GM12878 (cell line): ENCODE data around the gene MAK. TPM values are rescaled to one million over a fixed set of nuclear protein-coding genes. Genes with fewer than 3 reads are reported as not detected.

Experiments
- ATAC-seq: fragments of 200-7000 bp; cut with Tn5 transposase; 3 replicates; pipeline ENCODE4 v1.9.1; 2020; ENCODE audit warnings: mild to moderate bottlenecking, moderate library complexity
- BruUV-seq: library from RNA; stranded (reverse); fragments of 400-500 nt; replicated peaks from 2 replicates; lab custom pipeline; 2021; lab: Mats Ljungman, UMichigan
- CTCF ChIA-PET: fragments of 300-600 bp; sonication (Branson Sonifier 250); formaldehyde crosslinking; extraction: SDS; loops from one replicate; lab custom pipeline; 2021; ENCODE audit warnings: inconsistent platforms; lab: Yijun Ruan, JAX
- POLR2A ChIA-PET: fragments of 350-600 bp; formaldehyde crosslinking; extraction: SDS; loops from one replicate; lab custom pipeline; 2021; ENCODE audit warnings: inconsistent platforms; lab: Charles Lee
- RAD21 ChIA-PET: fragments of 300-600 bp; sonication (Branson Sonifier 250); formaldehyde crosslinking; loops from one replicate; lab custom pipeline; 2023; ENCODE audit warnings: antibody characterized with exemption; ENCODE audit not compliant: unreplicated experiment; lab: Charles Lee
- SMC1A ChIA-PET: fragments of 300-600 bp; sonication (Branson Sonifier 250); formaldehyde crosslinking; loops from one replicate; lab custom pipeline; 2023; ENCODE audit not compliant: unreplicated experiment, uncharacterized antibody; lab: Charles Lee
- DNase-seq: peaks from one replicate; pipeline ENCODE4 v3.0.0-alpha.2; 2011; ENCODE audit warnings: low read depth, low spot score
- FAIRE-seq: peaks from 3 replicates; lab custom pipeline; 2011; peaks lifted over from hg19 to GRCh38; lab: Jason Lieb, UNC
- H2AFZ ChIP-seq: 2 replicates; pipeline ENCODE4 v1.6.0; 2011; ENCODE audit warnings: low read depth, low read length, control low read depth; ENCODE audit not compliant: control insufficient read depth
- H3K27ac ChIP-seq: 2 replicates; pipeline ENCODE4 v1.5.1; 2011; ENCODE audit warnings: control low read depth; ENCODE audit not compliant: control insufficient read depth, insufficient read depth
- H3K27me3 ChIP-seq, 2 experiments: replicated peaks in 1 of 2; 2 replicates each; pipeline versions ENCODE4 v1.6.0 to v1.6.1; 2011; ENCODE audit warnings: low read length in 1 of 2; ENCODE audit not compliant: control insufficient read depth in 2 of 2, insufficient read depth in 2 of 2
- H3K36me3 ChIP-seq, 2 experiments: 2 replicates each; pipeline ENCODE4 v1.5.1; 2011; ENCODE audit warnings: low read length in 1 of 2; ENCODE audit not compliant: control insufficient read depth in 2 of 2, insufficient read depth in 2 of 2
- H3K4me1 ChIP-seq: 2 replicates; pipeline ENCODE4 v1.6.1; 2011; ENCODE audit warnings: mild to moderate bottlenecking, low read length, moderate library complexity, mixed read lengths; ENCODE audit not compliant: control insufficient read depth, insufficient read depth
- H3K4me2 ChIP-seq: 2 replicates; pipeline ENCODE4 v1.6.0; 2011; ENCODE audit warnings: control low read depth; ENCODE audit not compliant: control insufficient read depth, insufficient read depth
- H3K4me3 ChIP-seq: fragments of 200-600 bp; sonication (generic); 2 replicates; pipeline ENCODE4 v1.5.1; 2016
- H3K79me2 ChIP-seq: 2 replicates; pipeline ENCODE4 v1.6.0; 2011; ENCODE audit warnings: low read length; ENCODE audit not compliant: control insufficient read depth, insufficient read depth
- H3K9ac ChIP-seq: 2 replicates; pipeline ENCODE4 v1.8.0; 2011; ENCODE audit warnings: low read length, control low read depth, mixed read lengths; ENCODE audit not compliant: control insufficient read depth, insufficient read depth
- H3K9me3 ChIP-seq: replicated peaks from 3 replicates; pipeline ENCODE4 v1.5.1; 2011; ENCODE audit warnings: mild to moderate bottlenecking, low read length; ENCODE audit not compliant: control insufficient read depth, insufficient read depth
- H4K20me1 ChIP-seq: 2 replicates; pipeline ENCODE4 v1.6.0; 2011; ENCODE audit not compliant: control insufficient read depth, insufficient read depth
- ATF2 ChIP-seq: IDR thresholded peaks from 2 replicates; pipeline ENCODE4 v1.6.1; 2012; ENCODE audit warnings: low read length, inconsistent platforms
- ATF3 ChIP-seq: IDR thresholded peaks from 2 replicates; pipeline ENCODE4 v1.6.1; 2011; ENCODE audit warnings: low read depth, mild to moderate bottlenecking, low read length, moderate library complexity, borderline replicate concordance; ENCODE audit errors: extremely low read depth
- CBFB ChIP-seq: IDR thresholded peaks from 2 replicates; pipeline ENCODE4 v1.6.1; 2016; ENCODE audit warnings: antibody characterized with exemption, low read depth
- CREB1 ChIP-seq: IDR thresholded peaks from 2 replicates; pipeline ENCODE4 v1.6.1; 2012; ENCODE audit warnings: low read depth, mild to moderate bottlenecking, inconsistent platforms
- E2F4 ChIP-seq: IDR thresholded peaks from 2 replicates; pipeline ENCODE4 v1.6.1; 2012; ENCODE audit warnings: low read depth, low read length, improper control_type of control experiment
- HCFC1 ChIP-seq: fragments of 150-350 bp; IDR thresholded peaks from 2 replicates; pipeline ENCODE4 v1.6.1; 2014; ENCODE audit warnings: low read length
- HDGF ChIP-seq: fragments of 450-650 bp; IDR thresholded peaks from 2 replicates; pipeline ENCODE4 v1.6.1; 2016; ENCODE audit warnings: antibody characterized with exemption
- NFYB ChIP-seq: IDR thresholded peaks from 2 replicates; pipeline ENCODE4 v1.6.1; 2011; ENCODE audit warnings: low read depth, mild to moderate bottlenecking, low read length, improper control_type of control experiment, moderate library complexity; ENCODE audit not compliant: insufficient read depth
- RBBP5 ChIP-seq: fragments of 200-600 bp; sonication (generic); conservative IDR thresholded peaks from 2 replicates; pipeline ENCODE4 v1.6.1; 2016
- RUNX3 ChIP-seq: IDR thresholded peaks from 2 replicates; pipeline ENCODE4 v1.6.1; 2012; ENCODE audit warnings: low read length, inconsistent platforms
- SMC3 ChIP-seq: IDR thresholded peaks from 2 replicates; pipeline ENCODE4 v1.6.1; 2011; ENCODE audit warnings: low read length, improper control_type of control experiment, borderline replicate concordance
- ZNF384 ChIP-seq: IDR thresholded peaks from 2 replicates; pipeline ENCODE4 v1.6.1; 2012; ENCODE audit warnings: low read depth, mild to moderate bottlenecking, low read length, improper control_type of control experiment, borderline replicate concordance
- ZNF622 ChIP-seq: fragments of 450-650 bp; IDR thresholded peaks from 2 replicates; pipeline ENCODE4 v1.6.1; 2017; ENCODE audit warnings: mild to moderate bottlenecking, inconsistent platforms
- WGBS: methylation state at CpG from one replicate; pipeline ENCODE4 v1.1.6; 2016; ENCODE audit warnings: low lambda C conversion rate; ENCODE audit not compliant: insufficient replicate concordance, insufficient coverage; ENCODE audit errors: missing lambda C conversion rate; 5-methylcytosine and 5-hydroxymethylcytosine counted together
- in situ Hi-C: fragments of 300-500 bp; cut with MboI; formaldehyde crosslinking; loops from 9 replicates; pipeline ENCODE4 v1.14.3; 2018; ENCODE audit warnings: mixed read lengths
- intact Hi-C: fragments of 100-400 bp; cut with micrococcal nuclease; formaldehyde crosslinking; loops from one replicate; pipeline ENCODE4 v1.14.2; 2022; ENCODE audit not compliant: unreplicated experiment
- polyA plus RNA-seq, 11 experiments: library from polyadenylated mRNA; depleted of rRNA in 4 of 11; unstranded in 6 of 11; stranded (reverse) in 5 of 11; fragments of >200 nt; fragmentation: Nextera tagmentation in 4 of 11; fragmentation: Illumina TruSeq in 1 of 11; extraction: Ambion mirVana in 4 of 11; extraction: Trizol in 1 of 11; gene quantifications; 1 replicate in 1 of 11; 2 replicates in 10 of 11; pipeline versions ENCODE4 v1.2.1 to v1.2.3, GENCODE V29; 2011 to 2016; ENCODE audit warnings: inconsistent platforms in 2 of 11, missing spikeins in 2 of 11, low read depth in 1 of 11
- total RNA-seq, 4 experiments: library from RNA; depleted of rRNA in 3 of 4; stranded (reverse); fragments of >200 nt in 3 of 4; fragmentation: Illumina TruSeq in 1 of 4; extraction: Trizol in 1 of 4; gene quantifications; 2 replicates each; pipeline versions ENCODE4 v1.2.1 to v1.2.3, GENCODE V29; 2013 to 2021

Gene MAK
- total and polyA plus RNA-seq, 10 of the 15 experiments (the other 5 are each of a cell fraction or from before 2014, with no cell fraction given), result 0.01 to 0.90 (median 0.13) TPM; not detected in 1

- 96% methylated on average over 5 of the region's 5 CpGs for WGBS
- TF ChIP-seq NFYB (no peak), RUNX3 (no peak), CBFB (no peak), ATF3 (no peak), HCFC1 (no peak), ZNF622 (no peak), SMC3 (no peak), RBBP5 (no peak), HDGF (no peak), ZNF384 (no peak), ATF2 (no peak), CREB1 (no peak), E2F4 (no peak)
- ChIA-PET RAD21 (no interaction called here), POLR2A (no interaction called here), CTCF (no interaction called here), SMC1A (no interaction called here)
- Histone ChIP-seq H2AFZ (no peak overlapping the region), H3K9ac (no peak overlapping the region), H4K20me1 (no peaks in the 10 kb centered on the region), H3K27ac (no peak overlapping the region), H3K36me3 (no peaks in the 10 kb centered on the region; a peak in 1 of 4 replicates), H3K4me2 (no peak overlapping the region), H3K27me3 (no peaks in the 10 kb centered on the region), H3K4me3 (no peak overlapping the region), H3K4me1 (peaks cover 5% of the 10 kb centered on the region; the same call in 1 of the 2 replicates), H3K9me3 (no peaks in the 10 kb centered on the region; the same call in 2 of the 3 replicates), H3K79me2 (peaks cover 27% of the 10 kb centered on the region)
- FAIRE-seq, result no peak
- in situ Hi-C loops, result no loop called here
- BruUV-seq, result no TSS peak
- intact Hi-C loops, result loop anchor here (5.0 kb wide), 1 partner anchor 233 kb away; no protein-coding TSS in a partner anchor
- no peak for ATAC-seq
- no peak for DNase-seq
Observed at GRCh38 chr6:10745116-10745515, 93.2 kb downstream of the MAK start.
